Activated naive CD4-positive, alpha-beta T cell treated with Interleukin-2 at 50 U/mL for 16 hours (primary cell): ENCODE measurements around the gene MLH3.
A peak's percentile ranks its signal among the peaks of the same experiment; 100 is the strongest.

Source experiments
- DNase-seq: peaks from one replicate; pipeline ENCODE4 v3.0.0-alpha.2; 2020

Gene MLH3

GRCh38 chr14:75064205-75064567 is 12.9 kb upstream of the MLH3 start:
- no peak for DNase-seq

- peak; percentile 94 for DNase-seq
Observed at GRCh38 chr14:75063491-75064204, 12.4 kb upstream of the MLH3 start, which contains the start of gene ACYP1. ACYP1 (minus strand) TSS chr14:75064024; CDS start chr14:75063553, 471 bp downstream.

GRCh38 chr14:75063013-75063412 is 11.7 kb upstream of the MLH3 start:
- DNase-seq: no peak

- no peak for DNase-seq
Observed at GRCh38 chr14:75060420-75060819, 9.2 kb upstream of the MLH3 start.

GRCh38 chr14:75059642-75060041 is 8.4 kb upstream of the MLH3 start:
- no peak for DNase-seq

GRCh38 chr14:75054421-75054820 is 3.2 kb upstream of the MLH3 start:
- no peak for DNase-seq

- DNase-seq: no peak
Observed at GRCh38 chr14:75053396-75054291, 2.4 kb upstream of the MLH3 start.

GRCh38 chr14:75051556-75051899 is 261 bp upstream of the MLH3 start:
- no peak for DNase-seq

GRCh38 chr14:75049731-75050201 is 1.5 kb downstream of the MLH3 start:
- no peak for DNase-seq

- DNase-seq: no peak
Observed at GRCh38 chr14:75049136-75049535, 2.1 kb downstream of the MLH3 start.

- DNase-seq: no peak
Observed at GRCh38 chr14:75048101-75048500, 3.2 kb downstream of the MLH3 start.

GRCh38 chr14:75047506-75047905 is 3.8 kb downstream of the MLH3 start:
- DNase-seq: no peak

- no peak for DNase-seq
Observed at GRCh38 chr14:75046899-75047298, 4.4 kb downstream of the MLH3 start.

GRCh38 chr14:75046275-75046674 is 5.0 kb downstream of the MLH3 start:
- no peak for DNase-seq

- DNase-seq: no peak
Observed at GRCh38 chr14:75044752-75045151, 6.5 kb downstream of the MLH3 start.

GRCh38 chr14:75044322-75044721 is 6.9 kb downstream of the MLH3 start:
- no peak for DNase-seq

- DNase-seq: no peak
Observed at GRCh38 chr14:75042035-75042434, 9.2 kb downstream of the MLH3 start.

- no peak for DNase-seq
Observed at GRCh38 chr14:75041613-75042012, 9.7 kb downstream of the MLH3 start.

- no peak for DNase-seq
Observed at GRCh38 chr14:75040959-75041358, 10.3 kb downstream of the MLH3 start.

GRCh38 chr14:75040507-75040906 is 10.8 kb downstream of the MLH3 start:
- DNase-seq: no peak

GRCh38 chr14:75032939-75033338 is 18.3 kb downstream of the MLH3 start:
- DNase-seq: no peak

GRCh38 chr14:75030147-75030546 is 21.1 kb downstream of the MLH3 start:
- DNase-seq: no peak

- DNase-seq: no peak
Observed at GRCh38 chr14:75025876-75026275, 25.4 kb downstream of the MLH3 start.

GRCh38 chr14:75025082-75025481 is 26.2 kb downstream of the MLH3 start:
- DNase-seq: no peak
